Fibroblast of lung (primary cell): ENCODE results near the gene ITPR2.

Experiments
- EZH2 ChIP-seq: IDR thresholded peaks from 2 replicates; pipeline ENCODE4 v1.5.1; 2012; ENCODE audit warnings: low read length, control low read depth, mild to moderate bottlenecking; ENCODE audit errors: missing control alignments
- TF ChIP-seq, protein P1 (sequence below), 2 donors: IDR thresholded peaks in 1 of 2; conservative IDR thresholded peaks in 1 of 2; 1 replicate in 1 of 2; 2 replicates in 1 of 2; pipeline ENCODE4 v1.5.1; 2011 to 2012; ENCODE audit warnings: low read length in 2 of 2, control low read depth in 1 of 2, inconsistent platforms in 1 of 2, low read depth in 1 of 2, mild to moderate bottlenecking in 1 of 2

GRCh38 chr12:26489908-26490307 is 343.1 kb downstream of the ITPR2 start:
- TF ChIP-seq, protein P1, sequence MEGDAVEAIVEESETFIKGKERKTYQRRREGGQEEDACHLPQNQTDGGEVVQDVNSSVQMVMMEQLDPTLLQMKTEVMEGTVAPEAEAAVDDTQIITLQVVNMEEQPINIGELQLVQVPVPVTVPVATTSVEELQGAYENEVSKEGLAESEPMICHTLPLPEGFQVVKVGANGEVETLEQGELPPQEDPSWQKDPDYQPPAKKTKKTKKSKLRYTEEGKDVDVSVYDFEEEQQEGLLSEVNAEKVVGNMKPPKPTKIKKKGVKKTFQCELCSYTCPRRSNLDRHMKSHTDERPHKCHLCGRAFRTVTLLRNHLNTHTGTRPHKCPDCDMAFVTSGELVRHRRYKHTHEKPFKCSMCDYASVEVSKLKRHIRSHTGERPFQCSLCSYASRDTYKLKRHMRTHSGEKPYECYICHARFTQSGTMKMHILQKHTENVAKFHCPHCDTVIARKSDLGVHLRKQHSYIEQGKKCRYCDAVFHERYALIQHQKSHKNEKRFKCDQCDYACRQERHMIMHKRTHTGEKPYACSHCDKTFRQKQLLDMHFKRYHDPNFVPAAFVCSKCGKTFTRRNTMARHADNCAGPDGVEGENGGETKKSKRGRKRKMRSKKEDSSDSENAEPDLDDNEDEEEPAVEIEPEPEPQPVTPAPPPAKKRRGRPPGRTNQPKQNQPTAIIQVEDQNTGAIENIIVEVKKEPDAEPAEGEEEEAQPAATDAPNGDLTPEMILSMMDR (conservative IDR thresholded peaks at IDR 0.05 in 1 of 2, IDR thresholded peaks at IDR 0.05 in 1 of 2; ENCODE audit: low read depth in 1 of 2, low read length in 2 of 2) = no peak
- TF ChIP-seq EZH2 = no peak
